ENCODE results near the gene CNTNAP5.

The CNTNAP5 gene

DNA sequence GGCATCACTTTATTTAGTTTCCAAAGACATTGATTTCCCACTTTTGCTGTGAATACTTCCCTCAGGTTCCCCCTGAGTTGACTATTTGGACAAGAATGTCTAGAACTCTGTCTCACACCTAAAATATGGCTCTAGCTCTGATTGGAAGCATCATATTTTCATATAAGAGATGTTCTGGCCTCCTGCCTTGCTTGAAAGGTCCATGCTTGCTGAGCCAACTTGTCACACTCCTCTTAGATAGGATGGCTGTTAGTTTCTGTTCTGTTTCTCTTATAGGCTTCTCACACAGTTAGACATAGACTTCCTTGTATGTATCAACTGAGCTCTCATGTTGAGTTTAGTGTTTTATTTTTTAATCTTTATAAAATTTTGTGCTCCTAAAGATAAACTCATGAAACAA is 87.1 kb downstream of the CNTNAP5 start:
- DNase-seq (ENCODE audit: low read depth): no peak
- no peak overlapping the region for H3K4me3 ChIP-seq (ENCODE audit: low read length)
- TF ChIP-seq CTCF (conservative IDR thresholded peaks at IDR 0.05; ENCODE audit: low read depth, low read length): no peak

GRCh38 chr2:124112966-124113365 is 87.9 kb downstream of the CNTNAP5 start:
- H3K4me3 ChIP-seq (ENCODE audit: low read length): no peak overlapping the region
- DNase-seq (ENCODE audit: low read depth): peak; percentile 86
- no peak for TF ChIP-seq CTCF (conservative IDR thresholded peaks at IDR 0.05; ENCODE audit: low read depth, low read length)

DNA sequence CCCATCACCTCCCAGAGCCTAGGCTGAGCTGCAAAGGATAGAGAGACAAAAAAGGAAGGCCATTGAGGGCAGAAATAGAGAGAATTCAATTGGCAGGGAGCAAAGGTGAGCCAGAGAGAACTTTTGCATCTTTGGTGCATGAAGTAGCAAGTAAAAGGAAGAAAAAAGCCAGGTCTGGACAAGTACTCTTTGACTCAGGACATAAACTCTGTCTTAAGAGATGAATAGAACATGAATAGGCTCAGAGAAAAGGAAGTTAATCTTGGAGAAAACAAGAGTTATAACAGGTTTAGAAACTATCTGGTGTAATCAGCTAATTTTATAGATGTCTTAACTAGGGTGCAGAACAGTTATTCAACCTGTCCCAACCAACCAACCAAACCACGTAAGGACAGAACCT is 95.2 kb downstream of the CNTNAP5 start:
- no peak for DNase-seq (ENCODE audit: low read depth)
- H3K4me3 ChIP-seq (ENCODE audit: low read length): no peak overlapping the region
- TF ChIP-seq CTCF (conservative IDR thresholded peaks at IDR 0.05; ENCODE audit: low read depth, low read length): no peak

GRCh38 chr2:124121106-124121505 is 96.0 kb downstream of the CNTNAP5 start:
- no peak overlapping the region for H3K4me3 ChIP-seq (ENCODE audit: low read length)
- TF ChIP-seq CTCF (conservative IDR thresholded peaks at IDR 0.05; ENCODE audit: low read depth, low read length): no peak
- DNase-seq (ENCODE audit: low read depth): no peak

DNA sequence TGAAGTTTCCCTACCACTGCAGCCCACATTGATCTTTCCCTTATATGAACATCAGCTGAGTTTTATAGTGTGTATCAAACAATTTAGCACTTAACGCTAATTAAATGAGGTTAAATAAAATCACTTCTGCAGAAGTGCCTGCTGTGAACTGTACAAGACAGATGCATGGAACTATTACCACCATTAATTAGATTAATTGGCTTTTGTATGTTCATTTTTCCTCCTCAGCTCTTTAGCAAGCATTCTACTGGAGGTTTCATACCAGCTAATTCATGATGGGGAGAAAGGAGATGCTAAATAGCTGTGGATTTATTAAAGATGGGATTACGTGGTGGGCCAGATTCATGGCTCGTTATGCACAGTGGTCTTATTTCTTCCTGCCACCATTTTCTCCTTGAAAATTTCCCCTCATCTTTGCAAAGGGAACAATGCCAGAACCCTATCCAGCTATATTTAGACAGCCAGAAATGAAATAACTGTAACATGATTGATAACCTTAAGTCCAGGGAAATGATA is 96.7 kb downstream of the CNTNAP5 start:
- no peak for TF ChIP-seq CTCF (conservative IDR thresholded peaks at IDR 0.05; ENCODE audit: low read depth, low read length)
- no peak overlapping the region for H3K4me3 ChIP-seq (ENCODE audit: low read length)
- no peak for DNase-seq (ENCODE audit: low read depth)

DNA sequence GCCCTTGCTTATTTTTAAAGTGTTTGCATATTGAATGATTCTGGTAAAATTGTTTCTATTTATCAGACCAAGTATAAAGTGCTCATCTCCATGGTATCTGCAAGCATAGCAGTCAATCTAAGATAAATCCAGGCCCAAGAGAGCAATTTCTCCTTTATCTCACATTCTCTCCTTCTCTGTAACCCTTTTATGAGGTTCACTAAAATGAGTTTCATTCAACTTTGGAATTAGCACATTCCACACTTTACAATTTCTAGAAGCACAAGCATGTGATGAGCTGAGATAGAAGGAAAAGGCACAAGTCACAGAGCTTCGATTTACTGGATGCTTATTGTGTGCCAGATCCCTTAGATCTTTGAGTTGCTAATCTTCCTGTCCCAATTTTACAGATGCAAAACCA is 97.3 kb downstream of the CNTNAP5 start:
- DNase-seq (ENCODE audit: low read depth): no peak
- no peak overlapping the region for H3K4me3 ChIP-seq (ENCODE audit: low read length)
- TF ChIP-seq CTCF (conservative IDR thresholded peaks at IDR 0.05; ENCODE audit: low read depth, low read length): no peak

GRCh38 chr2:124131276-124131675 is 106.2 kb downstream of the CNTNAP5 start:
- H3K4me3 ChIP-seq (ENCODE audit: low read length): no peak overlapping the region
- no peak for DNase-seq (ENCODE audit: low read depth)
- TF ChIP-seq CTCF (conservative IDR thresholded peaks at IDR 0.05; ENCODE audit: low read depth, low read length): no peak
